HAP-1 (cell line): ENCODE results near the gene SYT12.

Experiments used
- DNase-seq, 2 experiments: peaks; one replicate each; pipeline ENCODE4 v3.0.0-alpha.2; 2016 to 2020; ENCODE audit warnings: low spot score in 2 of 2
- H3K27me3 ChIP-seq: fragments of 250-450 bp; sonication (Bioruptor Pico); 2 replicates; pipeline ENCODE4 v1.5.1; 2020; ENCODE audit warnings: low read depth, mild to moderate bottlenecking, moderate library complexity
- H3K36me3 ChIP-seq: fragments of 250-450 bp; sonication (Bioruptor Pico); replicated peaks from 2 replicates; pipeline ENCODE4 v1.5.1; 2020; ENCODE audit warnings: mild to moderate bottlenecking
- H3K4me1 ChIP-seq: fragments of 250-450 bp; sonication (Bioruptor Pico); 2 replicates; pipeline ENCODE4 v1.5.1; 2020; ENCODE audit warnings: mild to moderate bottlenecking
- H3K4me3 ChIP-seq: fragments of 250-450 bp; sonication (Bioruptor Pico); 2 replicates; pipeline ENCODE4 v1.5.1; 2020; ENCODE audit warnings: mild to moderate bottlenecking, moderate library complexity
- H3K9me3 ChIP-seq: fragments of 250-450 bp; sonication (Bioruptor Pico); 2 replicates; pipeline ENCODE4 v1.5.1; 2020; ENCODE audit warnings: mild to moderate bottlenecking, moderate library complexity
- in situ Hi-C: fragments of 300-500 bp; cut with MboI; formaldehyde crosslinking; loops from 3 replicates; pipeline ENCODE4 v1.14.3; 2020; ENCODE audit warnings: low sequenced_read_pairs, inconsistent platforms, mixed read lengths

The SYT12 gene

DNA sequence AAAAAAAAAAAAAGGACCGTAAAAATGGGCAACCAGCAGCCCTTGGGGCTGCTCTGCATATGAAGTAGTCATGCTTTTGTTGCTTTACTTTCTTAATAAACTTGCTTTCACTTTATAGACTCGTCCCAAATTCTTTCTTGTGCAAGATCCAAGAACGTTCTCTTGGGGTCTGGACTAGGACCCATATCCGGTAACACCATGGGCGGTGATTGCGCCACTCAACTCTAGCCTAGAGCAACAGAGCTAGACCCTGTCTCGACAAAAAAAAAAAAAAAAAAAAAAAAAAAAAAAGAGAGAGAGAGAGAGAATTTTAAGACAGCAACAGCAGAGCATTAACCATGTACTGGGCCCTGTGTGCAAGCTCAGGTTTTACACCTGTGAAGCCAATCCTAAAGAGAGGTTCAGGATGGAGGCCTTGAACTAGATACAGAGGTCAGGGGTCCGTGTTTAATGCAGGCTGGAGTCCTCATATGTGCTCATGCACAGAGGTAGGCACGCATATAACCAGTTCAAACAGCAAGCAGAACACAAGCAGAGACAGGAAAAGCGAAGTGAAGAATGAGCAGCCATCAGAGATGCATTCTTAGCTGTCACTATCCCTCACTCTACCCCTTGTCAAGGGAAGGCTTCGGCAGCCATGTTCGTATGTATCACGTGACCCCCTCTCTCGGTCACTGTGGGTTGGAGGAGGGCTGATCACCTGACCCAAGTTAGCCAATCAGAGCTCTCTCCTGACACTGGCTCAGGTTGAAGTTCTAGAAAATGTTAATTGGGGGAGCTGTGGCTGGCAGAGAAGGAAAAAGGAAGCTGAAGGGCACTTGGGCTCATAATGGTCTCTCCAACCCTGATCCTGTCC, 16.7 kb upstream of the SYT12 start:
- peak; percentile 57 to 81 for DNase-seq
- Histone ChIP-seq H3K4me1 (peaks cover 6% of the 10 kb centered on the region), H3K9me3 (no peaks in the 10 kb centered on the region), H3K36me3 (no peaks in the 10 kb centered on the region), H3K4me3 (no peak overlapping the region), H3K27me3 (no peaks in the 10 kb centered on the region)
- in situ Hi-C loops = no loop called here

DNA sequence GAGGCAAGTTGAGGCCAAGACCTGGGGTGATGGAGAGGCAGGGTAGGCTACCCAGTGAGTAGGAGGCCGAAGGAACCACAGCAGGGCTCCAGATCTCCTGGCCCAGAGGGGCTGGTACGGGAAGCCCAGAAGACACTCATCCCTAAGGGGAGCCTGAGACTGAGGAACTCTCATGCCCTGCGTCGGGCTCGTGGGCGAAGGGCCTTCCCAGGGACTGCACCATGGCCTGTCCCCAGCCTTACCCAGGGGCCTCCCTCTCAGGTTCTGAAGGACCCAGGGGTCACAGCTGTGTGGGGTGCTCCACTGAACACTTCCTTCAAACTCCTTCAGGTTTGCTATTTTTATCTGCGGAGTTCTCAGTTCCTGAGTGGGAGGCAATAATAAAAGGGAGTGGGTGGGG, 15.8 kb upstream of the SYT12 start:
- peaks cover 4% of the 10 kb centered on the region for H3K4me1 ChIP-seq
- H3K9me3 ChIP-seq = no peaks in the 10 kb centered on the region
- no peak overlapping the region for H3K4me3 ChIP-seq
- no peaks in the 10 kb centered on the region for H3K36me3 ChIP-seq
- in situ Hi-C loops = no loop called here
- no peaks in the 10 kb centered on the region for H3K27me3 ChIP-seq
- no peak for DNase-seq

DNA sequence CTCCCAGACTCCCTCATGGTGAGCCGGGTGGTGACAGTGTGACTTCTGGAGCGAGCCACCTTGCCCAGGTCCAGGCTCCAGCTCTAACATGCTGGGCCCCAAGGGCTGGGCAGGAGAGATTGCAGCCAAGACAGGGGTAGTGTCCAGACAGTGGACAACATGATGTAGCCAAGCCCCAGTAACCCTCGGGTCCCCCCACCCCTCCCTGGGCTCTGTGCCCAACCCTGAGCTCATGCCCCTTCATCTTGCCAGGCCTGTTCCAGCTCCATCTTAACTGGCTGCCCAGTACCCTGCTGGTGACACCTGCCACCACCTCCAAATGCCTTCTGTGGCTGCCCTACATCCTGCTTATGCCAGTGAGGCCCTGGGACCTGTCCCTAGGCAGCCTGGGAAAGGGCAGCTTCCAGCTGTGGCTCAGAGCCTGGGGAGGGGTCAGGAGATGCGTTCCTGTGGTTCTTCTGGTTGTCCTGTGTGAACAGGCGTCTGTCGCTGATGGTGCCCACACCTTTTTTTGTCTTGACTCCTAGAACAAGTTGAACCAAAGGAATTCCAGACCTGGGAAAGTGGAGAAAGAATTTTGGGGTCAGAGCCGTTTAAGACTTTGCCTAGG, 12.5 kb upstream of the SYT12 start:
- Histone ChIP-seq H3K36me3 (no peaks in the 10 kb centered on the region), H3K9me3 (no peaks in the 10 kb centered on the region), H3K27me3 (no peaks in the 10 kb centered on the region), H3K4me1 (no peaks in the 10 kb centered on the region; the same call in 1 of the 2 replicates), H3K4me3 (no peak overlapping the region)
- in situ Hi-C loops = no loop called here
- DNase-seq = no peak

DNA sequence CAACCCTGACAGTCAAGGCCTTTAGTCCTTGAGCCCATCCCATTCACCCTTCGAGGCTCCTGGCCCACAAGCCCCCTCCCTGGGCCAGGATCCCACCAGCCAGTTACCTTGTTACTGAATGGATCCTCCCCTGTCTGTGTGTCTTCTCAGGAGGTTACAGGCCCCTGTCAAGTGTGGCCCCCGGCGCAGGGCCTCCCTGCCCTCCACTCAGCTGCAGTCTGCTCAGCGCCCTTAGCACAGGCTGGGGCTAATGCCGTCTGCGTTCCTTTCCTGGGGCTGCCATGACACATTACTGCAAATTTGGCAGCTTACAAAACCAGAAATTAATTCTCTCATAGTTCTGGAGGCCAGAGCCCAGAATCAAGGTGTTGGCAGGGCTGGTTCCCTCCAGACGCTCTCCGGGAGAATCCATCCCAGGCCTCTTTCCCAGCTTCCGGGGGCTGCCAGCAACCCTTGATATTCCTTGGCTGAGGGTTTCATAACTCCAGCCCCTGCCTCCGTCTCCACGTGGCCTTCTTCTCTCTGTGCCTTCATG, 9.4 kb upstream of the SYT12 start:
- H3K4me3 ChIP-seq = no peak overlapping the region
- H3K36me3 ChIP-seq = no peaks in the 10 kb centered on the region
- H3K9me3 ChIP-seq = no peaks in the 10 kb centered on the region
- in situ Hi-C loops = no loop called here
- no peaks in the 10 kb centered on the region for H3K4me1 ChIP-seq
- H3K27me3 ChIP-seq = no peaks in the 10 kb centered on the region
- DNase-seq = no peak

DNA sequence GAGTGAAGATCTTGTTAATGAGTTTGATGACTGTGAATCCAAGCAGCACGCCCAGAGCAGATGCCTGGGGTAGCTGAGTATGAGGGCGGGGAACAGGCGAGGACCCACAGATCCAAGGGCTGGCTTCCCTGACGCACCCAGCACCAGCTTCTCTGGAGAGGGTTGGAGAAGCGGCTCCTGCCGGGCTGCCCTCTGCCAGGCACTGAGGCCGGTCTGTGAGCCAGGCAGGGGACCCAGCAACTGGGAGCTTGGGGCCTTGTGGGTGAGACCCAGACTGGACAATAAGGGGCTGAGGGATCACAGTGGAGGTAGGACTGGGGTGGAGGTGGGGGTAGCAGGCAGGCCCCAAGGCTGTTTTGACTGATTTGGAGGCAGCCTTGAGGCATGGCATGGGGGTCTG, 8.6 kb upstream of the SYT12 start:
- H3K9me3 ChIP-seq = no peaks in the 10 kb centered on the region
- H3K4me1 ChIP-seq = no peaks in the 10 kb centered on the region
- no peaks in the 10 kb centered on the region for H3K36me3 ChIP-seq
- no peaks in the 10 kb centered on the region for H3K27me3 ChIP-seq
- H3K4me3 ChIP-seq = no peak overlapping the region
- in situ Hi-C loops = no loop called here
- DNase-seq = no peak

DNA sequence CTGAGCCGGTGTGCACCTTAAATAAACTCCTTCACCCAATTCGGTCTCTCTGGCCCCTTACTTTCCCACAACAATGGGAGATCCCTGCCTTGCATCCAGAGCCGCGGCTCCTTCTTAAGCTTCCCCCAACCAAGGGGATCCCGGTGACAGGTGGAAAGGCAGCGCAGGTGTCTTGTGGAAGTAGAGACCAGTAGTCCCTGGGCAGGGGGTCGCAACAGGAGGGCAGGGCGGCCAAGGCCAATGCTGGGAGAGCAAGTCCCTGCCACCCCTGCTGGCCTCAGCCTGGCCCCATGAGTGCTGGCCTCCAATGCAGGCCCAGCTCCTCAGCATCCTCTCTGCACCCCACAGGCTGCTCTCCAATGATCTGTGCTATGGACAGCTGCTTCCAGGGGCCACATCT, 7.9 kb upstream of the SYT12 start:
- Histone ChIP-seq H3K4me1 (no peaks in the 10 kb centered on the region), H3K27me3 (no peaks in the 10 kb centered on the region), H3K4me3 (no peak overlapping the region), H3K9me3 (no peaks in the 10 kb centered on the region), H3K36me3 (no peaks in the 10 kb centered on the region)
- in situ Hi-C loops = no loop called here
- DNase-seq = no peak

DNA sequence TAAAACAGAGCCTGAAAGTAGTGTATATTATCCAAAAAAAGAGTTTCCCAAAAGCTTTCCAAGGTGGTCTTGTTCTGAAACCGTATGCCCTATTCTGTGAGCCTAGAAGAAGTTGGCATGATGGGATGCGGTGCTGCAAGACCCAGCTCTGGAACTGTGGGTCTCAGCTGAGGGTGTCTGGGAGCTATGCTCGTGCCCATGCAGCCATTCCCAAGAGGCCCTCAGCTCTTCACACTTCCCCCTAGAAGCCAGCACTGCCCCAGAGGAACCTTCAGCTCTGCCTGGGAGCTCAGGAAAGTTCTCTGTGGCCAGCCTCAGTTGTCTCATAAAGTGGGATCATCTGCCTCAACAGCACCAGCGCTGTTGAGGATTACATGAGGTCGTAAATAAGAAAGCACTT, 6.4 kb upstream of the SYT12 start:
- H3K4me1 ChIP-seq = no peaks in the 10 kb centered on the region
- DNase-seq = no peak
- H3K27me3 ChIP-seq = no peaks in the 10 kb centered on the region
- H3K36me3 ChIP-seq = no peaks in the 10 kb centered on the region
- no peaks in the 10 kb centered on the region for H3K9me3 ChIP-seq
- H3K4me3 ChIP-seq = no peak overlapping the region
- in situ Hi-C loops = no loop called here

DNA sequence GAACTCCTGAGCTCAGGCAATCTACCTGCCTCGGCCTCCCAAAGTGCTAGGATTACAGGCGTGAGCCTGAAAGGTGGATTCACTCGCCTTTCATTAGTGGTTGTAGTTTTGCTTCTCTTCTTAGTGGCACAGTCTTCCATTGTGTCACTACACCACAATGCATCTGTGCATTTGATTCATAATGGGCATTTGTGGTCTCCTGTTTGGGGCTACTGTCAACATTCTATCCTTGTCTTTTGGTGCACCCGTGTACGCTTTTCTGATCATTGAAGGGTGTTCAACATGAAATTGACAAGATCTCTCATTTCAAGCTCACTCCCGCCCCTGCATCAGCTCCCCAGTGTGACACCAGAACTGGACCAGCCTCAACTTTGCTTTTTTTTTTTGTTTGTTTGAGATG, 2.0 kb upstream of the SYT12 start:
- H3K4me1 ChIP-seq = peaks cover 5% of the 10 kb centered on the region; the same call in 1 of the 2 replicates

DNA sequence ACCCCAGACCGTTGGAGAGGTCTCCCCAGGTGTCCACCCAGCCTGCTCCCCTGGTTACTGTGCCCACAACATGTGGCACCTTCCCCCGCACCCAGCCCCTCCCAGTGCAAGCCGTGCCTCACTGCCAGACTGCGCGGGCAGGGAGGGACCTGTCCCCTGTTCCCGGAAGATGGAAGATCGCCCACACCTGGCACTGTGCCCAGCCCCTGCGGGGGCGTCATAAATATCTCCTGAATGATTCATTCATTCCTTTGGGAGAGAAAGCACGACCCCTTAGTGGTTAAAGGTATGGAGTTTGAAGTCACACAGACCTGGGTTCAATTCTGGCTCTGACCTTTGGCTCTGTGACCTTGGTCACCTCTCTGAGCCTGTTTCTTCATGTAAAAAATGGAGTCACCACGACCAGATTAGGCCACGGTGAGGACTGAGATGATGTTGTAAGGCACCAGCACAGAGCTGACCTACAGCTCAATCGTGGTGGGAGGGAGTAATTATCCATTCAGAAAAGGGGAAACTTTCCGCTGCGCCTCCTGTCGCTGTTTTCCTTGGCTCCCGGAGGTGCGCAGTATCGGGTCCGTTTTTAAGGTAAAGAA, 497 bp upstream of the SYT12 start:
- in situ Hi-C loops = no loop called here
- H3K4me3 ChIP-seq = peak overlapping the region; percentile 18
- DNase-seq = no peak
- H3K4me1 ChIP-seq = peaks cover 5% of the 10 kb centered on the region; the same call in 1 of the 2 replicates
- no peaks in the 10 kb centered on the region for H3K36me3 ChIP-seq
- no peaks in the 10 kb centered on the region for H3K9me3 ChIP-seq
- H3K27me3 ChIP-seq = peaks cover 3% of the 10 kb centered on the region; the same call in 1 of the 2 replicates

More for the DNA sequence above, 2.0 kb upstream of the SYT12 start:
- in situ Hi-C loops = no loop called here
- Histone ChIP-seq H3K9me3 (no peaks in the 10 kb centered on the region), H3K4me3 (no peak overlapping the region), H3K27me3 (peaks cover 3% of the 10 kb centered on the region; the same call in 1 of the 2 replicates), H3K36me3 (no peaks in the 10 kb centered on the region)
- DNase-seq = no peak

DNA sequence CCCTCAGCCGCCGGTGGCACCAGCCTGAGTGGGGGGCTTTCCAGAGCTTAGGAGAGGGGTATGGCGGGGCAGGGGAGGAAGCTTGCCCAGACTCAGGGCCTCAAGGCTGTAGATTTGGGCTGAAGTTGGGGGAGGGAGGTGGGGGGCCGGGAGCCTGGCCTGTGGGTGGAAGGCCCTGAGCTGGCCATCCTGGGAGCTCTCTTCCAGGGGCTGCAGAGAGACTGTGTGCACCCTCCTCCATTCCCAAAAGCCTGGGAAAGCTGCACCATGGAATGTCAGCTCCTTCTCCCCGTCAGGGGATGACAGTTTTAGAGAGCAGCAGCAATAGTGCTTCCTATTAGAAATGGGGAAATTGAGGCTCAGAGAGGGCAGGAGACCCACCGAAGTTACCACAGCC, 1.0 kb downstream of the SYT12 start:
- Histone ChIP-seq H3K9me3 (no peaks in the 10 kb centered on the region), H3K36me3 (no peaks in the 10 kb centered on the region), H3K4me1 (peaks cover 5% of the 10 kb centered on the region; the same call in 1 of the 2 replicates), H3K27me3 (peaks cover 3% of the 10 kb centered on the region; the same call in 1 of the 2 replicates), H3K4me3 (no peak overlapping the region)
- in situ Hi-C loops = no loop called here
- DNase-seq = no peak

DNA sequence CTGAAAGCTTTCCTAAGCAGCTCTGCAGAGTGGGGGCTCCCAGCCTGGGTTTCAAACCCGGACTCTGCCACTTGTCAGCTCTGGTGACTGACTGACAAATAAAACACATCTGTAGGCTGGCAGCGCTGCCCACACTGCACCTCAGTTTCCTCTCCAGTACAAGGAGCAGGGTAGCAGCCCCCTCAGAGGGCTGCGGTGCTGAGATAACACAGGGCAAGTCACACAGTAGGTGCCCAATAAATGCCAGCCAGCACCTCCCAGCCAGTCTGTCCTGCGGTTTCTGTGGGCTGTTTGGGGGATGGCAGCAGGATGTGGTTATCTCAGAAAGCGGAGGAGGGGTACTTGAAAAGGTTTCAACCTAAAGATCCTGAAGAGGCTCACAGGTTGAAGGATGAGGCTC, 1.5 kb downstream of the SYT12 start:
- Histone ChIP-seq H3K27me3 (peaks cover 3% of the 10 kb centered on the region; the same call in 1 of the 2 replicates), H3K4me1 (peaks cover 5% of the 10 kb centered on the region; the same call in 1 of the 2 replicates), H3K9me3 (no peaks in the 10 kb centered on the region), H3K36me3 (no peaks in the 10 kb centered on the region), H3K4me3 (no peak overlapping the region)
- DNase-seq = no peak
- in situ Hi-C loops = no loop called here

DNA sequence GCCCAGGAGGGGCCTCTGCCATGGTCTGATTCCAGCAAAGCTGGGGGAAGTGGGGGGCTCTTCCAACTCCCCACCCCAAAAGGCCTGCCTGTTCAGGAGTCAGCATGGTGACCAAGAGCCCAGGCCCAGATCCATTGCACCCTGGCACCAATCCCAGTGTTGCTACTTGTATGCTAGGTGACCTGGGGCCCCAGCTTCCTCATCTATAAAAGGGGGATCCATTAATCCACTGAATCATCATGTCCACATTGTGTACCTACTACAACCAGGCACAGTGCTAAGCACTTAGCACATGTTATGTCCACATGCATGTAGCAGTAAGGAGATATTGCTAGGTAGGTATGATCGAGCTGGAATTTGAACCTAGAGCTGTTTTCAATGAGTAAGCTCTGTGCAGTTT, 2.0 kb downstream of the SYT12 start:
- Histone ChIP-seq H3K36me3 (no peaks in the 10 kb centered on the region), H3K27me3 (peaks cover 3% of the 10 kb centered on the region; the same call in 1 of the 2 replicates), H3K4me1 (peaks cover 5% of the 10 kb centered on the region; the same call in 1 of the 2 replicates), H3K9me3 (no peaks in the 10 kb centered on the region), H3K4me3 (no peak overlapping the region)
- in situ Hi-C loops = no loop called here
- no peak for DNase-seq

DNA sequence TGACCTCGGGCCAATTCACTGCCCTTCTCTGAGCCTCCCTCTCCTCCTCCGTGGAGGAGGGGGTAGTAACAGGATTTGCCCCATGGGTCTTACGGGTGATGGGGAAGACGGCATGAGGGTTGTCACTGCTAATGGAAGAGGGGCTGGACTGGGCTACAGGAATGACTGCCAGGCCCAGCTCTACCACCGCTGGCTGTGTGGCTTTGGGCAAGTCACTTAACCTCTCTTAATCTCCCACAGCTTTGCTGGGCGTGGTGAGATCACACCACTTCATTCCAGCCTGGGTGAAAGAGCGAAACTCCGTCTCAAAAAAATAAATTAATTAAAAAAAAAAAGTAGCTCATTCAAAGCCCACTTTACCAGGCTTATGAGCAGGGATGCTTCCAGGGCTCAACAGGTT, 2.8 kb downstream of the SYT12 start:
- Histone ChIP-seq H3K36me3 (no peaks in the 10 kb centered on the region), H3K27me3 (peaks cover 3% of the 10 kb centered on the region; the same call in 1 of the 2 replicates), H3K9me3 (no peaks in the 10 kb centered on the region), H3K4me1 (peaks cover 5% of the 10 kb centered on the region; the same call in 1 of the 2 replicates), H3K4me3 (no peak overlapping the region)
- in situ Hi-C loops = no loop called here
- DNase-seq = no peak

DNA sequence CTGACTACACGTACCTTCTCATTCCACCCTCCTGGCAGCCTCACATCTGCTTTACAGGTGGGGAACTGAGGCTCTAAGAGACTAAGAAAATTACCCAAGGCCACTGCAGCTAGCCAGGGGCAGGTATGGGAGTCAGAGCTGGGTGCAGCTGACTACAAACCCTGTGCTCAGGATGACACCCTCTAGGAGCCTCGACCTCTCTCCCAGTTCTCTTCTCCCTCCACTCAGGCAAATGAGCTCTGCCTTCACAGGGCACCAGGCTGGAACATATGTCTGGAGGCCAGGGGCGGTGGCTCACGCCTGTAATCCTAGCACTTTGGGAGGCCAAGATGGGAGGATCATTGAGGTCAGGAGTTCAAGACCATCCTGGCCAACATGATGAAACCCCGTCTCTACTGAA, 4.0 kb downstream of the SYT12 start:
- H3K9me3 ChIP-seq = no peaks in the 10 kb centered on the region
- peaks cover 5% of the 10 kb centered on the region; the same call in 1 of the 2 replicates for H3K4me1 ChIP-seq
- no peak overlapping the region for H3K4me3 ChIP-seq
- no peaks in the 10 kb centered on the region for H3K36me3 ChIP-seq
- H3K27me3 ChIP-seq = peaks cover 3% of the 10 kb centered on the region; the same call in 1 of the 2 replicates
- in situ Hi-C loops = no loop called here
- DNase-seq = no peak
